ENCODE data around the gene AKAP13. TPM values are rescaled to one million over a fixed set of nuclear protein-coding genes. Genes with fewer than 3 reads are reported as not detected.
"Not testable (repeated sequence)": the region's sequence is repeated elsewhere in the genome, so short reads cannot be mapped to it uniquely, and the experiment has no call there.

AKAP13 gene
- polyA plus RNA-seq (2013, experiment 1 of 2; ENCODE audit: insufficient read length) = 27.6 TPM
- 25.4 TPM for polyA plus RNA-seq (2013, experiment 2 of 2; ENCODE audit: insufficient read length)

GRCh38 chr15:85380217-85380811, at the start of gene AKAP13:
Gene AKAP13, plus strand, starts transcription at chr15:85380603. Its CDS starts 105,118 bp downstream, at chr15:85485721.
- DNase-seq = peak; percentile 100

- peak; percentile 89 for DNase-seq
Observed at GRCh38 chr15:85330901-85331588, 49.4 kb upstream of the AKAP13 start.

- DNase-seq = no peak
Observed at GRCh38 chr15:85331655-85332285, 48.6 kb upstream of the AKAP13 start.

DNA sequence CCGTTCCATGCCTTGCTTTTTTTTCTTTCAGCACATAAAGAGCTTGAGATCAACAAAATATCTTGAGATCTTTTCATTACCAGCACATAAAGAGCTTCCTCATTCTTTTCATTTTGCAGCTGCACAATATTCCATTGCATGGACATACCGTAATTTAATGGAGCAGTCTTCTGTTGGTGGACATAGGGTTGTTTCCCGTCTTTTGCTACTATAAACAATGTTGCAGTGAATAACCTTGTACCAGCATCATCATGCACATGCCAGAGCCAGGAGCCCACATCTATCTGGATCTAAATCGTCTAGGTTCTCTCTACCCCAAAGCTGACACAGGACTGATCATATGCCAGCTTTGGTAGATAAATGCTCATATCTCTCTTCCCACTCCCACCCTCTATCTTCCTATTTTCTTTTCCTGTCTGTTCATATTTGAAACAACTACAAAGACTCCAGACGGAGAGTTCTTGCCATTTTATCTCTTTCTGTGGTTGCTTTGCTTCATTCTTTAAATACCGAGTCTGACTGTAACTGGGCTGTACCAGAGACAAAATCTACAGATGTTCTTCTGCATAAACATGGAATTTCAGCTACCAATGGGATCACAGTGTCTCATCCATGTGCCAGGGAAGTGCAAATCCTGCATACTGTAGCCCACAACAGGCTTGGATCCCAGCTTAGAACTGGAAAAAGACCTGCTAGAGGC, 47.1 kb upstream of the AKAP13 start:
- peak; percentile 82 for DNase-seq

DNA sequence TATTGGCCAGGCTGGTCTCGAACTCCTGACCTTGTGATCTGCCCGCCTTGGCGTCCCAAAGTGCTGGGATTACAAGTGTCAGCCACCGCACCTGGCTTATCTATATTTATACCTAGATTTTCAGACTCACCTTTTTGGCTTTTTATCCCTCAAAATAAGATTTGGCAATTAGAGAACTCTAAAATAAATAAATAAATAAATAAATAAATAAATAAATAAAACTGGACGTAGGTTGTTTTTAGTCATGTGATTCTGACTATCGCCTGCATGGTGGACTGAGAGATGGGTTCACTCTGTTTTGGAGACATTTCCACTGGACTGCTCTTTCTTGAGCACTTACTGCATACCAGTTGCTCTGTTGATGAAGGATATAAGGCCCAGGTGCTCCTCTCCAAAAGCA, 46.2 kb upstream of the AKAP13 start:
- DNase-seq = no peak

GRCh38 chr15:85335193-85335942, 45.0 kb upstream of the AKAP13 start:
- no peak for DNase-seq

DNA sequence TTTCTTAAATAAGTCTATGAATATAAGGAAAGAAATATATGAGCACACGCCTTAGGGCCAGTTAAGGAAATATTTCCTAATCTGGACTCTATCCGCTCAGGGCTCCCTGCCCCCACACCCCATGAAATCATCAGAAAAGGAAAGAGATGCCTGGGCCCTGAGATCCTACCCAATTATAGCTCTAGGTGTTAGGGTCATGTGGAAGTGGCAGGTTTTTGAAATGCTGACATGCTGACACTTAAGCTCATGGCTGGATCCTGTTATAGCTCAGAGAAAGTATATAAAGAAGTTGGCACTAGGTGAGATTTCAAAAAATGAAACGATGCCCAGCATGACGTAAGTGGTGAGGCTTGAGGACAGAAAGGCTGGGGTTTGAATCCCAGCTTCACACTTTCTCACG, 43.5 kb upstream of the AKAP13 start:
- DNase-seq = no peak

DNA sequence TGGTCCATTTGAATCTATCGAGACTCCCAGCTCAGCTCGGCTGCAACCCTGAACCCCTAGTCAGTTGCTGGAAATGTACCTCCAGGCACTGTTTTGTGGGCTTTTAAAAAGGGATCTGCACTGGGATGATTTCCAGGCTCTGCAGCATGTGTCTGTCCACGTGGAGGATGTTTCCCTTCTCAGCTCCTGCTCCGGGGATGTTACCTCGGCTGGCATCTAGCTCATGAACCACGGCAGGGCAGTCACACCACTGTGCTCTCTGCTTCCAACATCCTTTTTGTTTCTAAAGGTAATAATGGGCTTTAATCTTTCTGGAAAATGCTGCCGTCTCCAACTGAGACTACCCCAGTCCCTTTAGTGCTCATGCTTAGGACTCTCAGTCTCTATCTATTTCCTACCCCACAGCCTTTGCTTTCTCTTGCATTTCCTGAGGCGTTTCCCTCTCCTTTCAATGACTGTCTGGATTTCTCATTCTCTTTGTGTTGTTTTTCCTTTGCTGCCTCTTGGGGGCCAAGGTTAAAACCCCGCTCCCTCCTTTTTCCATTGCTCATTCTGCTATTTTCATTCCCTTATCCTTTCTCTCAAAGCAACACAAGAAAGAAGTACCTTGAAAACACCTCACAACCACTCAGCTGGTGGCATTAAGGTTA, 42.9 kb upstream of the AKAP13 start:
- DNase-seq = no peak

GRCh38 chr15:85340321-85340665, 40.1 kb upstream of the AKAP13 start:
- no peak for DNase-seq

DNA sequence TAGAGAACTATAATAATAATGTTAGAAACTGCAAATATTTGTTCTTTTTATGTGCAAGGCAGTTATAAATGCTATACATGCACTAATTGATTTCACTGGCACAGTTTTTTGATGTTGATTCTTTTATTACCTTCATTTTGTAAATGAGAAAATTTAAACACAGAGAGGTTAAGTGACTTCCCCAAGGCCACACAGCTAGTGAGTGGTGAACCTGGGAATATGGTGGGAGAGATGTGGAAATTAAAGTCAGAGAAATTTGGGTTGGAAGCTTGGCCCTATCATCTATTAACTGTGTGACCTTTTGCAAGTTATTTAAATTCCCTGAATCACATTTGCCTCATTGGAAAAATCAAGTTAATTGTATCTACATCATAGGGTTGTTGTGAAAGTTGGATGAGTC, 39.6 kb upstream of the AKAP13 start:
- DNase-seq = no peak

- DNase-seq = not testable (repeated sequence)
Observed at GRCh38 chr15:85342163-85342562, 38.2 kb upstream of the AKAP13 start.

DNA sequence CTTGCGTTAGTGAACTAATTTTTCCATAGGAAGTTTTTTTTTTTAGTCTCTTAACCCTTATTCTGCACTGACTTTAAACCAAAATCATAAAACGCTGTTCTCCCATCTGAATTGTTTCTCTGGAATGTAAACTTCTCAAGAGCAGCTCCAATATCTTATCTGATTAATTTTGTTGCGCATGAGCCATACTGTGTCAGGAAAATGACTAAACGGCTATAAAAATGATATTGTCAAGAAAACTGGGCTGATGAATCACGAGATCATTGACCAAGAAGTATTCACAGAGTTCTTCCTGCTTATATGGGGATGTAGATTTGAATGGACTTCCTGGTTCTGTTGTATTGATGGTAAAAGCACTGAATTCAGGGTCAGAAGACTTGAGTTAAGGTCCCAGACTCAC, 37.0 kb upstream of the AKAP13 start:
- peak; percentile 87 for DNase-seq

DNA sequence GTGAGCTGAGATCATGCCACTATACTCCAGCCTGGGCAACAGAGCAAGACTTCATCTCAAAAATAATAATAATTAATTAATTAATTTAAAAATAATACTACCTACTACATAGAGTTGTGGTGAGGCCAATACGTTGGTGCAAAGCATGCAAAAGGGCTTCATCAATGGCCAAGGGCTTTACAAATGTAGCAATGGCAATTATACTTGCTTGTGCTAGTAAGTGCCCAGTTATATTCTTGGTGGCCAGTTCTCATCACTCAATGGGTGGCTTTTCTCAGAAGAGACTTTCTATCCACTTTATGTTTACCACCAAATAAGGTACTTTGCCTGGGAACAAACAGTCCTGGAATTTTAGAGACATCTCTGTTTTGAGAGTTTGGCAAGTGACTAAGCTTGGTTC, 36.2 kb upstream of the AKAP13 start:
- DNase-seq = not testable (repeated sequence)

GRCh38 chr15:85344653-85345114, 35.7 kb upstream of the AKAP13 start:
- peak; percentile 73 for DNase-seq

DNA sequence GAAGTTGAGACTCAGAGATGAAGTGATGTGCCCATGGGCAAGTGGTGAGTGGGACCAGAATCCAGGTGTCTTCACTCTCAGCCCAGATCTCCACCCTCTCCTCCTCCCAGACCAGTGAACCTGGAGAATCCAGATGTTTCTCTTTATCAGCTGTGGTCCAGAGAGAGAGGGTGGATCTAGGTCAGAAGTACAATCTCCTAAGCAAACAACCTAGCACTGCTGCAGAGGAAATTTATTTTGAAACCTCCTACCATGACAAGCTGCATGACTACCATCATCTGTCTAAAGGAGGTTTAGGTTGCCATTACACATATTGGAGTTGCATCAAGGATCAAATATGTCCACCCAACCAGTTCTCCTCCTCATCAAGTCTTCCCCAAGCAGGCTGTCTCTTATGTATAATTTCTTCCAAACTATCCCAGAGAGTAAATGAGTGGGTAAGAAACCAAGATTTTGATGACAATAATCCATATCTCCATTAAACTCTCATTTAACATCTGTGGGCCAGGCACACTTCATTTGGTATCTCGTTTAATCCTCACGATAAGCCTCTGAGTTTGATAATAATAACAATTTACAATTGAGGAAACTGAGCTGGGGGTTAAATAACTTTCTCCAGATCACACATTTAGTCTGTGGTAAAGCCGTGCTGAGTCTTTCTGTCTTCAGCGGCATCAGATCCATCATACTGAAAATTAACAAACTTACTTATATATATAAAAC, 35.0 kb upstream of the AKAP13 start:
- not testable (repeated sequence) for DNase-seq

- DNase-seq = not testable (repeated sequence)
Observed at GRCh38 chr15:85346462-85347084, 33.8 kb upstream of the AKAP13 start.

DNA sequence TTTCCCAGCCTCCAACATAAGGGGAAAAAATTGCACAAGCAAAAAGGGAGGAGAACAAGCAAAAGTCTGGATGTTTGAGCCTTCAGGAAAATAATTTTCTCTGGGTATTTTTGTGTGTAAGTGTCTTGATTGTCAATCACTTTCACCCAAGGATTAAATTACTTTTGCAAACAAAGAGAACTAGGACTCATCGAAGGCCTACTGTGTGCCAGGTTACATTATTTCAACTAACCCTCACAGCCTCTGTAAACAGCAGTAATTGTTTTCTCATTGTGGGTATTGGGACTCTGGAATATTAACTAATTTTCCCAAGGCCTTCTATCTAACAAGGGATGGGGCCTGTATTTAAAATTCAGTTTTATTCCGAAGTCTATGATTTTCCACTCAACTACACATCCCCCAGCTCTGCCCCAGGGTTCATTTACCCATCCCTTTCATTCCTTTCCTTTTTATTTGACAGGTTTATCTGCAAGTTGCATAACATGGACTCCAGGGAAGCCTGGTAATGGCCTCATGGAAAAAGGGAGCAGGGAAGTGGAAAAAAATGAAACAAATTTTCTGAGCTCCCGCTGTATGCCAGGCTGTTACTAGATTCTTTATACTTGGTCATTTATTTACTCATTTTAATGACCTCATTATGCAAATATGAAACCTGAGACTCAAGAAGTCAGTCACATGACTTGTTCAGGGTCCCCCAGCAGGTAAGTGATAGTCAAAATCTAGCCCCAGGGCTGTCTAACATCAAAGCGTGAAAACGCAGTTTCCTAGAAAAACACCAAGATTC, 32.9 kb upstream of the AKAP13 start:
- DNase-seq = not testable (repeated sequence)

DNA sequence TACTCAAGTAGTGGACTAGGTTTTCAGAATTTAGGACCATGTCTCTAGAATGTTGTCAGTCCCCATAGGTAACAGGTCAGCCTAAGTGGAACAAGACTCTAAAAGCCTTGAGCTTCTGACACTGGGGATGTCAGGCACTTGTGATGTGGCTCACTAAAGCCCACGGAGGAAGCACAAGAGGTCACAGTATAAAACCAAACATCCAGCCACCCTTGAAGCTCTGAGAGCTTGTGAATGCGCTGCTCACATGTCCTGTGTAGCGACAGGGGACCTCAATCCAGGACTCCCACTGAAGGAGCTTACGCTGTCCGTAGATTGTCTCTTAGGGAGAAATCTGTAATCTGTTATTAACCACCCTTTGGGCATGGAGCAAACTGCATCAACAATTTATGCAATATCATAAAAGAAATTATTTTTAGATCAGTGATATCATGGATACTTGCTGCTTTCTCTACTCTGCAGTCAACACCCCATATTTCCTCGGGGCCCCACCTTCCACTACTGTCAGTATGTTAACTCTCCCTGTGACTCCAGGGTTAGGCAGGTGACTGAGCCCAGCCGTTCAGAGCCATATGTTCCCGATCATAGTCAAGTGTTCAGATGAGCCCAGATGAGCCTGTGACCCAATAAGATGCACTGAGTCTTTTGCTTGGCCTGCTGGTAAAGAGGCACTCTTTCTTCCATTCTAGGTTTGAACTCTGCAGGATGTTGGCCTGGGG, 32.2 kb upstream of the AKAP13 start:
- not testable (repeated sequence) for DNase-seq

DNA sequence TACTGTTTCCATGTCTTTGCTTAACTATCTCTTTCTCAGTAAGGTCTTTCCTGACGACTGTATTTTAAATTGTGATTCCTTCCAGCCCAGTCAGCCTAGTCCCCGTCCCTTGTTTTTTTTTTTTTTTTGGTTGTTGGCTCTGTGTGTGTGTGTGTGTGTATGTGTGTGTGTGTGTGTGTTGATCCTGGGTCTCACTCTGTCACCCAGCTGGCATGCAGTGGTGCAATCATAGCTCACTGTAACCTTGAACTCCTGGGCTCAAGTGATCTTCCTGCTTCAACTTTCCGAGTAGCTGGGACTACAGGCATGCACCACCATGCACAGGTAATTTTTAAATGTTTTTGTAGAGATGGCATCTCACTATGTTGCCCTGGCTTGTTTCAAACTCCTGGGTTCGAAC, 31.3 kb upstream of the AKAP13 start:
- not testable (repeated sequence) for DNase-seq

Measured in fibroblast of skin of scalp (primary cell).